SU-DHL-6 (cell line): ENCODE results near the gene CEACAM6.

ENCODE experiments used
- CTCF ChIP-seq: fragments of 200-600 bp; sonication (generic); IDR thresholded peaks from one replicate; pipeline ENCODE4 v1.5.1; 2017; ENCODE audit warnings: antibody characterized with exemption, mild to moderate bottlenecking, low read length, moderate library complexity; ENCODE audit not compliant: insufficient read depth, poor library complexity, severe bottlenecking
- EZH2phosphoT487 ChIP-seq: fragments of 200-600 bp; sonication (generic), shearing (Covaris generic); conservative IDR thresholded peaks from 2 replicates; pipeline ENCODE4 v1.6.1; 2018; ENCODE audit warnings: mild to moderate bottlenecking, antibody characterized with exemption, low read length, moderate library complexity, mixed read lengths

GRCh38 chr19:41793414-41793727 lies 38.0 kb downstream of the CEACAM6 start:
- no peak for TF ChIP-seq CTCF
- no peak for TF ChIP-seq EZH2phosphoT487
